H9 (cell line): Measurements from ENCODE around the gene TSPYL2. TPM values are rescaled to one million over a fixed set of nuclear protein-coding genes. Genes with fewer than 3 reads are reported as not detected.

Source experiments
- DNase-seq: peaks from one replicate; pipeline ENCODE4 v3.0.0-alpha.2; 2017
- H2AFZ ChIP-seq: one replicate; pipeline ENCODE4 v1.6.1; 2013; ENCODE audit warnings: mild to moderate bottlenecking, low read length, control low read depth, moderate library complexity
- H2AK5ac ChIP-seq: 2 replicates; pipeline ENCODE4 v1.6.1; 2013; ENCODE audit warnings: low read length, control low read depth, mixed read lengths; ENCODE audit not compliant: insufficient read length
- H2BK120ac ChIP-seq: one replicate; pipeline ENCODE4 v1.6.1; 2013; ENCODE audit warnings: low read depth, mild to moderate bottlenecking, low read length, control low read depth, inconsistent platforms; ENCODE audit not compliant: poor library complexity, severe bottlenecking
- H2BK12ac ChIP-seq: 2 replicates; pipeline ENCODE4 v1.6.1; 2013; ENCODE audit warnings: low read length, control low read depth, mixed read lengths, low read depth; ENCODE audit not compliant: insufficient read length
- H2BK15ac ChIP-seq: 2 replicates; pipeline ENCODE4 v1.6.1; 2013; ENCODE audit warnings: low read depth, low read length, control low read depth
- H2BK20ac ChIP-seq: one replicate; pipeline ENCODE4 v1.6.1; 2013; ENCODE audit warnings: low read depth, mild to moderate bottlenecking, low read length, control low read depth, inconsistent platforms; ENCODE audit not compliant: poor library complexity, severe bottlenecking
- H2BK5ac ChIP-seq: 2 replicates; pipeline ENCODE4 v1.6.1; 2013; ENCODE audit warnings: low read length, control low read depth, mixed read lengths; ENCODE audit not compliant: insufficient read length
- H3K14ac ChIP-seq: 2 replicates; pipeline ENCODE4 v1.6.1; 2013; ENCODE audit warnings: low read length, control low read depth; ENCODE audit not compliant: insufficient read depth
- H3K18ac ChIP-seq: 2 replicates; pipeline ENCODE4 v1.6.1; 2013; ENCODE audit warnings: low read depth, mild to moderate bottlenecking, mixed read lengths, low read length, control low read depth; ENCODE audit not compliant: insufficient read length
- H3K23ac ChIP-seq: 2 replicates; pipeline ENCODE4 v1.6.1; 2013; ENCODE audit warnings: low read length, control low read depth, mixed read lengths, low read depth; ENCODE audit not compliant: insufficient read length
- H3K23me2 ChIP-seq: 2 replicates; pipeline ENCODE4 v1.6.1; 2013; ENCODE audit warnings: low read depth, mild to moderate bottlenecking, mixed read lengths, low read length, control low read depth; ENCODE audit not compliant: insufficient read length, poor library complexity, severe bottlenecking
- H3K27ac ChIP-seq: 2 replicates; pipeline ENCODE4 v1.5.1; 2013; ENCODE audit warnings: low read length, control low read depth, mixed read lengths, low read depth; ENCODE audit not compliant: insufficient read length
- H3K27me3 ChIP-seq: 2 replicates; pipeline ENCODE4 v1.6.1; 2013; ENCODE audit warnings: low read length, control low read depth, inconsistent platforms; ENCODE audit not compliant: insufficient read depth
- H3K4ac ChIP-seq: 2 replicates; pipeline ENCODE4 v1.6.1; 2013; ENCODE audit warnings: low read depth, mild to moderate bottlenecking, control low read depth, inconsistent platforms, low read length, moderate library complexity
- H3K4me1 ChIP-seq: 2 replicates; pipeline ENCODE4 v1.6.1; 2013; ENCODE audit warnings: low read length, control low read depth, inconsistent platforms; ENCODE audit not compliant: insufficient read depth
- H3K4me2 ChIP-seq: 2 replicates; pipeline ENCODE4 v1.6.1; 2013; ENCODE audit warnings: low read length, control low read depth, mixed read lengths; ENCODE audit not compliant: insufficient read length, insufficient read depth
- H3K56ac ChIP-seq: 2 replicates; pipeline ENCODE4 v1.6.1; 2013; ENCODE audit warnings: low read depth, mild to moderate bottlenecking, mixed read lengths, low read length, control low read depth; ENCODE audit not compliant: insufficient read length
- H3K79me1 ChIP-seq: 2 replicates; pipeline ENCODE4 v1.6.1; 2013; ENCODE audit warnings: low read depth, mild to moderate bottlenecking, moderate library complexity, low read length, control low read depth, inconsistent platforms; ENCODE audit not compliant: insufficient read depth, poor library complexity, severe bottlenecking
- H3K79me2 ChIP-seq: 2 replicates; pipeline ENCODE4 v1.6.1; 2013; ENCODE audit warnings: low read length, control low read depth, inconsistent platforms; ENCODE audit not compliant: insufficient read depth
- H3K9ac ChIP-seq: 2 replicates; pipeline ENCODE4 v1.6.1; 2013; ENCODE audit warnings: low read length, control low read depth, mixed read lengths; ENCODE audit not compliant: insufficient read length; ENCODE audit errors: extremely low read depth
- H3K9me3 ChIP-seq: one replicate; pipeline ENCODE4 v1.6.1; 2013; ENCODE audit warnings: low read depth, low read length, inconsistent platforms; ENCODE audit not compliant: control insufficient read depth
- H3T11ph ChIP-seq: one replicate; pipeline ENCODE4 v1.6.1; 2013; ENCODE audit warnings: mild to moderate bottlenecking, low read length, control low read depth, inconsistent platforms
- H4K20me1 ChIP-seq: one replicate; pipeline ENCODE4 v1.6.1; 2013; ENCODE audit not compliant: control insufficient read depth, insufficient read length, insufficient read depth
- H4K5ac ChIP-seq: 2 replicates; pipeline ENCODE4 v1.6.1; 2013; ENCODE audit warnings: low read depth, mild to moderate bottlenecking, mixed read lengths, low read length, control low read depth; ENCODE audit not compliant: insufficient read length
- H4K8ac ChIP-seq: replicated peaks from 2 replicates; pipeline ENCODE4 v1.6.1; 2013; ENCODE audit warnings: low read length, control low read depth, mixed read lengths, low read depth; ENCODE audit not compliant: insufficient read length
- H4K91ac ChIP-seq: 2 replicates; pipeline ENCODE4 v1.6.1; 2013; ENCODE audit warnings: low read depth, mild to moderate bottlenecking, moderate library complexity, mixed read lengths, low read length, control low read depth; ENCODE audit not compliant: insufficient read length
- H3K27ac Mint-ChIP-seq, 3 experiments: 2 replicates in 2 of 3; 3 replicates in 1 of 3; pipeline ENCODE4 v1.8.0; 2020 to 2021; ENCODE audit warnings: mixed read lengths in 3 of 3, mild to moderate bottlenecking in 1 of 3, moderate library complexity in 1 of 3
- H3K27me3 Mint-ChIP-seq: 2 replicates; pipeline ENCODE4 v1.8.0; 2021; ENCODE audit warnings: low read depth, mild to moderate bottlenecking, moderate library complexity, mixed read lengths
- H3K36me3 Mint-ChIP-seq, 3 experiments: 2 replicates in 2 of 3; 3 replicates in 1 of 3; pipeline ENCODE4 v1.8.0; 2020 to 2021; ENCODE audit warnings: low read depth in 3 of 3, mixed read lengths in 3 of 3; ENCODE audit not compliant: insufficient read depth in 1 of 3
- H3K4me1 Mint-ChIP-seq, 2 experiments: 2 replicates each; pipeline ENCODE4 v1.8.0; 2020; ENCODE audit warnings: mixed read lengths in 2 of 2
- H3K4me3 Mint-ChIP-seq, 2 experiments: 2 replicates in 1 of 2; 3 replicates in 1 of 2; pipeline ENCODE4 v1.8.0; 2020 to 2021; ENCODE audit warnings: mild to moderate bottlenecking in 2 of 2, mixed read lengths in 2 of 2, moderate library complexity in 1 of 2
- H3K9me3 Mint-ChIP-seq, 2 experiments: 2 replicates in 1 of 2; 3 replicates in 1 of 2; pipeline ENCODE4 v1.8.0; 2020; ENCODE audit warnings: mild to moderate bottlenecking in 2 of 2, mixed read lengths in 2 of 2, moderate library complexity in 1 of 2
- WGBS: extraction: QIAGEN DNeasy Blood & Tissue Kit; methylation state at CpG from one replicate; pipeline ENCODE4 v1.1.7; 2013; ENCODE audit warnings: missing lambda C conversion rate, low lambda C conversion rate, mixed read lengths; ENCODE audit not compliant: insufficient read length; ENCODE audit errors: extremely low coverage; 5-methylcytosine and 5-hydroxymethylcytosine counted together
- total RNA-seq: library from RNA; stranded (reverse); gene quantifications from 2 replicates; pipeline ENCODE4 v1.2.1, GENCODE V29; 2021
- TF ChIP-seq, protein P1 (sequence below): fragments of 200-600 bp; sonication (generic); conservative IDR thresholded peaks from 3 replicates; pipeline ENCODE4 v1.8.0; 2021; ENCODE audit warnings: antibody characterized with exemption, mild to moderate bottlenecking

Gene TSPYL2
- total RNA-seq, 1 experiment from 2014 or later: 24.6 TPM

DNA sequence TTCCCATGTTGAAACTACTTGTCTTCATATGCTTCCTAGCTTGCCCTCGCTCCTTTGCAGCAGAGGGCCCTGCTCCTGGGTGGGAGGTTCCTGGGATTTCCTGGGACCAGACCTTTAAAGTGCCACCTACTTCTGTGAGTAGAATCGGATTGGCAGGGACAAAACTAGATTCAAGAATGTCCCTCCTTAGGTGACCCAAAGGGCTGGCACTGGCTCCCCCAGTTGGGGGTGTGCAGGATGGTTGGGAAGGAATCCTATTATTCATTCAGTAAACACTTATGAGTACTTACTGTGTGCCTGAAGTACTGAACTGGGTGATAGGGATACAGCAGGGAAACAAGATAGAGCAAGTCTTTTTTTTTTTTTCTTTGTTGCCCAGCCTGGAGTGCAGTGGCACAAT, 9.2 kb downstream of the TSPYL2 start:
- Mint-ChIP-seq H3K36me3 (peaks cover 7 to 20% (median 11%) of the 10 kb centered on the region in 3 experiments), H3K9me3 (peaks cover 68 to 77% of the 10 kb centered on the region in 2 experiments), H3K4me1 (peaks cover 4 to 13% of the 10 kb centered on the region in 2 experiments; a peak in 3 of 4 replicates), H3K4me3 (no peak overlapping the region), H3K27me3 (no peaks in the 10 kb centered on the region; the same call in 1 of the 2 replicates), H3K27ac (no peak overlapping the region)
- no peak overlapping the region for H3K27ac ChIP-seq
- H3K4me1 ChIP-seq: no peaks in the 10 kb centered on the region
- H2AK5ac ChIP-seq: no peak overlapping the region
- H3K23ac ChIP-seq: no peak overlapping the region
- H3K9me3 ChIP-seq: peaks cover 28% of the 10 kb centered on the region
- no peak overlapping the region for H3K9ac ChIP-seq
- no peak overlapping the region for H4K5ac ChIP-seq
- no peak overlapping the region for H2BK12ac ChIP-seq
- H3K79me2 ChIP-seq: no peaks in the 10 kb centered on the region
- no peak overlapping the region for H2BK5ac ChIP-seq
- no peak overlapping the region for H4K8ac ChIP-seq
- H3K27me3 ChIP-seq: no peaks in the 10 kb centered on the region
- no peak overlapping the region for H2BK15ac ChIP-seq
- no peak overlapping the region for H2AFZ ChIP-seq
- no peak overlapping the region for H2BK120ac ChIP-seq
- H3K4ac ChIP-seq: no peak overlapping the region
- no peak overlapping the region for H3K14ac ChIP-seq
- no peak overlapping the region for H3K18ac ChIP-seq
- H3K23me2 ChIP-seq: peaks cover 8% of the 10 kb centered on the region
- no peaks in the 10 kb centered on the region for H4K20me1 ChIP-seq
- no peak overlapping the region for H3T11ph ChIP-seq
- H3K4me2 ChIP-seq: no peak overlapping the region
- no peaks in the 10 kb centered on the region for H3K79me1 ChIP-seq
- no peak overlapping the region for H3K56ac ChIP-seq
- H4K91ac ChIP-seq: no peak overlapping the region
- WGBS: no CpG with 5 or more reads among the region's 2 CpGs
- TF ChIP-seq, protein P1, sequence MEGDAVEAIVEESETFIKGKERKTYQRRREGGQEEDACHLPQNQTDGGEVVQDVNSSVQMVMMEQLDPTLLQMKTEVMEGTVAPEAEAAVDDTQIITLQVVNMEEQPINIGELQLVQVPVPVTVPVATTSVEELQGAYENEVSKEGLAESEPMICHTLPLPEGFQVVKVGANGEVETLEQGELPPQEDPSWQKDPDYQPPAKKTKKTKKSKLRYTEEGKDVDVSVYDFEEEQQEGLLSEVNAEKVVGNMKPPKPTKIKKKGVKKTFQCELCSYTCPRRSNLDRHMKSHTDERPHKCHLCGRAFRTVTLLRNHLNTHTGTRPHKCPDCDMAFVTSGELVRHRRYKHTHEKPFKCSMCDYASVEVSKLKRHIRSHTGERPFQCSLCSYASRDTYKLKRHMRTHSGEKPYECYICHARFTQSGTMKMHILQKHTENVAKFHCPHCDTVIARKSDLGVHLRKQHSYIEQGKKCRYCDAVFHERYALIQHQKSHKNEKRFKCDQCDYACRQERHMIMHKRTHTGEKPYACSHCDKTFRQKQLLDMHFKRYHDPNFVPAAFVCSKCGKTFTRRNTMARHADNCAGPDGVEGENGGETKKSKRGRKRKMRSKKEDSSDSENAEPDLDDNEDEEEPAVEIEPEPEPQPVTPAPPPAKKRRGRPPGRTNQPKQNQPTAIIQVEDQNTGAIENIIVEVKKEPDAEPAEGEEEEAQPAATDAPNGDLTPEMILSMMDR: no peak
- DNase-seq: no peak
- no peak overlapping the region for H2BK20ac ChIP-seq
